WTC11 (cell line): ENCODE results near the gene PAQR8. TPM values are rescaled to one million over a fixed set of nuclear protein-coding genes. Genes with fewer than 3 reads are reported as not detected.

ENCODE experiments used
- ATAC-seq: fragments of 200-7000 bp; cut with Tn5 transposase; 2 replicates; pipeline ENCODE4 v1.10.0; 2021; ENCODE audit warnings: mild to moderate bottlenecking, moderate library complexity
- CTCF ChIA-PET: fragments of 300-600 bp; sonication (Branson Sonifier 250); formaldehyde crosslinking; loops from one replicate; lab custom pipeline; 2021; ENCODE audit warnings: antibody characterized with exemption; lab: Charles Lee
- POLR2A ChIA-PET: fragments of 350-600 bp; sonication (Branson Sonifier 250); formaldehyde crosslinking; loops from one replicate; lab custom pipeline; 2021; ENCODE audit warnings: antibody characterized with exemption; lab: Charles Lee
- DNase-seq: peaks from one replicate; pipeline ENCODE4 v3.0.0; 2021; ENCODE audit warnings: low spot score
- H3K27ac Mint-ChIP-seq: 2 replicates; pipeline ENCODE4 v1.8.0; 2021; ENCODE audit warnings: mixed read lengths
- H3K27me3 Mint-ChIP-seq: 2 replicates; pipeline ENCODE4 v1.8.0; 2021; ENCODE audit warnings: low read depth, mild to moderate bottlenecking, moderate library complexity, mixed read lengths
- H3K36me3 Mint-ChIP-seq: 2 replicates; pipeline ENCODE4 v1.8.0; 2021; ENCODE audit warnings: mixed read lengths
- H3K4me1 Mint-ChIP-seq: 2 replicates; pipeline ENCODE4 v1.8.0; 2022; ENCODE audit warnings: mixed read lengths
- H3K4me3 Mint-ChIP-seq: 2 replicates; pipeline ENCODE4 v1.8.0; 2021; ENCODE audit warnings: mild to moderate bottlenecking, moderate library complexity, mixed read lengths
- H3K9me3 Mint-ChIP-seq: 2 replicates; pipeline ENCODE4 v1.8.0; 2021; ENCODE audit warnings: mixed read lengths
- ATF1 ChIP-seq: sonication (generic); formaldehyde crosslinking; IDR thresholded peaks from 2 replicates; pipeline ENCODE4 v1.8.1; 2023; ENCODE audit warnings: mild to moderate bottlenecking, moderate library complexity, missing genetic modification reagents
- ATF2 ChIP-seq: sonication (generic); formaldehyde crosslinking; IDR thresholded peaks from 2 replicates; pipeline ENCODE4 v1.8.1; 2022; ENCODE audit warnings: low read depth, missing genetic modification reagents, borderline replicate concordance
- CDX4 ChIP-seq: fragments of 250-450 bp; sonication (Bioruptor Pico); IDR thresholded peaks from 2 replicates; pipeline ENCODE4 v1.9.0; 2021; ENCODE audit warnings: moderate library complexity, mild to moderate bottlenecking, inconsistent platforms, borderline replicate concordance
- EMX1 ChIP-seq: fragments of 250-450 bp; sonication (Bioruptor Pico); IDR thresholded peaks from 2 replicates; pipeline ENCODE4 v1.8.0; 2021; ENCODE audit warnings: mild to moderate bottlenecking
- ETV6 ChIP-seq: sonication (generic); formaldehyde crosslinking; IDR thresholded peaks from 2 replicates; pipeline ENCODE4 v1.8.1; 2022; ENCODE audit warnings: mild to moderate bottlenecking, missing genetic modification reagents
- HMGA2 ChIP-seq: fragments of 250-450 bp; sonication (Bioruptor Pico); IDR thresholded peaks from 2 replicates; pipeline ENCODE4 v1.4.0; 2021; ENCODE audit warnings: mild to moderate bottlenecking, moderate library complexity
- HMGXB4 ChIP-seq: sonication (generic); formaldehyde crosslinking; IDR thresholded peaks from 2 replicates; pipeline ENCODE4 v1.8.1; 2023; ENCODE audit warnings: mild to moderate bottlenecking, moderate library complexity, missing genetic modification reagents
- IRF1 ChIP-seq: sonication (generic); formaldehyde crosslinking; IDR thresholded peaks from 2 replicates; pipeline ENCODE4 v1.8.0; 2023; ENCODE audit warnings: missing genetic modification reagents
- IRF2 ChIP-seq: sonication (generic); formaldehyde crosslinking; IDR thresholded peaks from 2 replicates; pipeline ENCODE4 v1.8.0; 2022; ENCODE audit warnings: low read depth, missing genetic modification reagents, borderline replicate concordance
- KAT7 ChIP-seq: sonication (generic); formaldehyde crosslinking; IDR thresholded peaks from 2 replicates; pipeline ENCODE4 v1.8.1; 2023; ENCODE audit warnings: missing genetic modification reagents, mild to moderate bottlenecking, borderline replicate concordance
- NFE2L1 ChIP-seq: sonication (generic); formaldehyde crosslinking; IDR thresholded peaks from 2 replicates; pipeline ENCODE4 v1.8.1; 2023; ENCODE audit warnings: missing genetic modification reagents
- NR1H2 ChIP-seq: sonication (generic); formaldehyde crosslinking; IDR thresholded peaks from 2 replicates; pipeline ENCODE4 v1.9.0; 2021; ENCODE audit warnings: mild to moderate bottlenecking, moderate library complexity, missing genetic modification reagents
- PRRX2 ChIP-seq: fragments of 250-450 bp; sonication (Bioruptor Pico); IDR thresholded peaks from 2 replicates; pipeline ENCODE4 v1.8.0; 2021; ENCODE audit warnings: mild to moderate bottlenecking
- SP1 ChIP-seq: sonication (generic); formaldehyde crosslinking; conservative IDR thresholded peaks from 2 replicates; pipeline ENCODE4 v1.8.1; 2022; ENCODE audit warnings: missing genetic modification reagents
- TCF7 ChIP-seq: sonication (generic); formaldehyde crosslinking; IDR thresholded peaks from 2 replicates; pipeline ENCODE4 v1.8.0; 2022; ENCODE audit warnings: mild to moderate bottlenecking, low read depth, missing genetic modification reagents, moderate library complexity
- TEAD1 ChIP-seq: sonication (generic); formaldehyde crosslinking; IDR thresholded peaks from 2 replicates; pipeline ENCODE4 v1.8.0; 2022; ENCODE audit warnings: mild to moderate bottlenecking, missing genetic modification reagents
- TEAD4 ChIP-seq: sonication (generic); formaldehyde crosslinking; IDR thresholded peaks from 2 replicates; pipeline ENCODE4 v1.8.0; 2022; ENCODE audit warnings: mild to moderate bottlenecking, missing genetic modification reagents
- ZNF263 ChIP-seq: sonication (generic); formaldehyde crosslinking; IDR thresholded peaks from 2 replicates; pipeline ENCODE4 v1.8.1; 2022; ENCODE audit warnings: low read depth, mild to moderate bottlenecking, moderate library complexity, missing genetic modification reagents
- ZNF281 ChIP-seq: sonication (generic); formaldehyde crosslinking; IDR thresholded peaks from 2 replicates; pipeline ENCODE4 v1.8.0; 2023; ENCODE audit warnings: mild to moderate bottlenecking, missing genetic modification reagents
- ZNF425 ChIP-seq: fragments of 250-450 bp; sonication (Bioruptor Pico); conservative IDR thresholded peaks from 2 replicates; pipeline ENCODE4 v1.9.0; 2021; ENCODE audit warnings: mild to moderate bottlenecking
- total RNA-seq: library from RNA; stranded (reverse); gene quantifications from 3 replicates; pipeline ENCODE4 v1.2.3, GENCODE V29; 2021
- TF ChIP-seq, protein P1 (sequence below): fragments of 250-450 bp; sonication (Bioruptor Pico); IDR thresholded peaks from 2 replicates; pipeline ENCODE4 v1.8.0; 2021; ENCODE audit warnings: mild to moderate bottlenecking
- TF ChIP-seq, protein P2 (sequence below): sonication (generic); formaldehyde crosslinking; conservative IDR thresholded peaks from 2 replicates; pipeline ENCODE4 v1.8.1; 2022; ENCODE audit warnings: mild to moderate bottlenecking, missing genetic modification reagents
- TF ChIP-seq, protein P3 (sequence below): sonication (generic); formaldehyde crosslinking; IDR thresholded peaks from 2 replicates; pipeline ENCODE4 v1.8.1; 2022; ENCODE audit warnings: low read depth, mild to moderate bottlenecking, moderate library complexity, missing genetic modification reagents, borderline replicate concordance

The PAQR8 gene
- total RNA-seq, 1 experiment from 2014 or later, result 11.1 TPM

GRCh38 chr6:52391599-52391998 is 29.6 kb downstream of the PAQR8 start (continued):
- TF ChIP-seq IRF1 (no peak), ZNF425 (CRISPR knock-in tag) (no peak), TEAD4 (no peak), TEAD1 (CRISPR knock-in tag) (no peak), CDX4 (CRISPR knock-in tag) (no peak), SP1 (no peak), ZNF281 (CRISPR knock-in tag) (no peak), KAT7 (CRISPR knock-in tag) (no peak), HMGA2 (no peak), NFE2L1 (CRISPR knock-in tag) (no peak)
- TF ChIP-seq, protein P1, sequence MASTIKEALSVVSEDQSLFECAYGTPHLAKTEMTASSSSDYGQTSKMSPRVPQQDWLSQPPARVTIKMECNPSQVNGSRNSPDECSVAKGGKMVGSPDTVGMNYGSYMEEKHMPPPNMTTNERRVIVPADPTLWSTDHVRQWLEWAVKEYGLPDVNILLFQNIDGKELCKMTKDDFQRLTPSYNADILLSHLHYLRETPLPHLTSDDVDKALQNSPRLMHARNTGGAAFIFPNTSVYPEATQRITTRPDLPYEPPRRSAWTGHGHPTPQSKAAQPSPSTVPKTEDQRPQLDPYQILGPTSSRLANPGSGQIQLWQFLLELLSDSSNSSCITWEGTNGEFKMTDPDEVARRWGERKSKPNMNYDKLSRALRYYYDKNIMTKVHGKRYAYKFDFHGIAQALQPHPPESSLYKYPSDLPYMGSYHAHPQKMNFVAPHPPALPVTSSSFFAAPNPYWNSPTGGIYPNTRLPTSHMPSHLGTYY (CRISPR knock-in tag), result no peak
- TF ChIP-seq, protein P2, sequence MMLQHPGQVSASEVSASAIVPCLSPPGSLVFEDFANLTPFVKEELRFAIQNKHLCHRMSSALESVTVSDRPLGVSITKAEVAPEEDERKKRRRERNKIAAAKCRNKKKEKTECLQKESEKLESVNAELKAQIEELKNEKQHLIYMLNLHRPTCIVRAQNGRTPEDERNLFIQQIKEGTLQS (CRISPR knock-in tag), result no peak

- H3K27me3 Mint-ChIP-seq, result no peaks in the 10 kb centered on the region
- H3K4me3 Mint-ChIP-seq, result no peak overlapping the region
- CTCF ChIA-PET, result no interaction called here
- TF ChIP-seq IRF2, result no peak
- TF ChIP-seq ETV6, result no peak
- no peak for TF ChIP-seq ATF2 (CRISPR knock-in tag)
- TF ChIP-seq EMX1 (CRISPR knock-in tag), result no peak
- no peak for TF ChIP-seq ZNF263 (CRISPR knock-in tag)
- no peak for TF ChIP-seq IRF1
- TF ChIP-seq, protein P3, sequence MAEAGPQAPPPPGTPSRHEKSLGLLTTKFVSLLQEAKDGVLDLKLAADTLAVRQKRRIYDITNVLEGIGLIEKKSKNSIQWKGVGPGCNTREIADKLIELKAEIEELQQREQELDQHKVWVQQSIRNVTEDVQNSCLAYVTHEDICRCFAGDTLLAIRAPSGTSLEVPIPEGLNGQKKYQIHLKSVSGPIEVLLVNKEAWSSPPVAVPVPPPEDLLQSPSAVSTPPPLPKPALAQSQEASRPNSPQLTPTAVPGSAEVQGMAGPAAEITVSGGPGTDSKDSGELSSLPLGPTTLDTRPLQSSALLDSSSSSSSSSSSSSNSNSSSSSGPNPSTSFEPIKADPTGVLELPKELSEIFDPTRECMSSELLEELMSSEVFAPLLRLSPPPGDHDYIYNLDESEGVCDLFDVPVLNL (CRISPR knock-in tag), result no peak
- no peak for TF ChIP-seq TCF7 (CRISPR knock-in tag)
- TF ChIP-seq HMGXB4 (CRISPR knock-in tag), result no peak
- TF ChIP-seq KAT7 (CRISPR knock-in tag), result no peak
- TF ChIP-seq PRRX2 (CRISPR knock-in tag), result no peak
- TF ChIP-seq NR1H2 (CRISPR knock-in tag), result no peak
- TF ChIP-seq ATF1 (CRISPR knock-in tag), result no peak
- ATAC-seq (no peak), DNase-seq (no peak)
- H3K36me3 Mint-ChIP-seq, result no peaks in the 10 kb centered on the region
- H3K4me1 Mint-ChIP-seq, result peaks cover 8% of the 10 kb centered on the region
- no peak overlapping the region for H3K27ac Mint-ChIP-seq
- H3K9me3 Mint-ChIP-seq, result peaks cover 9% of the 10 kb centered on the region; the same call in 1 of the 2 replicates
- POLR2A ChIA-PET, result no interaction called here
These were observed 31.0 kb downstream of the PAQR8 start for GRCh38 chr6:52392944-52393343.
